Measurements from ENCODE around the gene DISP3. TPM values are rescaled to one million over a fixed set of nuclear protein-coding genes. Genes with fewer than 3 reads are reported as not detected.

DISP3 gene
- total and polyA plus RNA-seq, 9 of the 15 experiments (the other 6 are each of a cell fraction or from before 2014, with no cell fraction given): 0.03 to 0.19 (median 0.15) TPM; not detected in 5

DNA sequence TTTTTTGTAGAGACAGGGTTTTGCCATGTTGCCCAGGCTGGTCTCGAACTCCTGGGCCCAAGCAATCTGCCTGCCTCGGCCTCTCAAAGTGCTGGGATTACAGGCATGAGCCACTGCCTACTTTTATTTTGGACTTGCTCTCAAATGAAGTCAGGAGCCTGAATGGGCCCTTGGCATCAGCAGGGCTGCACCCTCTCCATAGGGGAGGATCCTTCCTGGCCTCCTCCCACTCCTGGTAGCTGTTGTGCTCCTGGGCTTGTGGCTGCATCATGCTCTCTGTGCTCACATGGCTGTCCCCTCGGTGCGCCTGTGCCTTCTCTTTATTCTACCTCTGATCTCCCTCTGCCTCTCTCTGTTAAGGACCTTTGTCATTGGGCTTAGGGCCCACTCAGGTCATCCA, 46.4 kb upstream of the DISP3 start:
- WGBS (ENCODE audit: insufficient coverage, low coverage, missing lambda C conversion rate): 0% methylated on average over 4 of the region's 4 CpGs
- ATAC-seq (no peak), FAIRE-seq (no peak), DNase-seq (ENCODE audit: extremely low read depth in 1 of 4, low spot score in 3 of 4) (no peak)
- no peak overlapping the region for H3K27ac ChIP-seq (ENCODE audit: extremely low read depth, low read depth, low read length)
- H3K4me1 ChIP-seq (replicated peaks in 1 of 2; ENCODE audit: control insufficient read depth in 2 of 2, insufficient read depth in 2 of 2, low read length in 2 of 2): no peaks in the 10 kb centered on the region
- 0 out of 2 replicates have a peak, but pooled peaks cover 15% of the 10 kb centered on the region for H4K20me1 ChIP-seq (replicated peaks; ENCODE audit: control insufficient read depth, insufficient read depth, low read length)
- no peak overlapping the region for H2AFZ ChIP-seq (ENCODE audit: low read depth, low read length)
- ChIA-PET CTCF (ENCODE audit: low intra/inter-chr PET ratio) (no interaction called here), POLR2A (no interaction called here)
- no peaks in the 10 kb centered on the region for H3K36me3 ChIP-seq (ENCODE audit: control insufficient read depth, insufficient read depth, low read length)
- TF ChIP-seq ZNF830 (CRISPR knock-in tag; IDR thresholded peaks at IDR 0.05): no peak
- TF ChIP-seq NCOA6 (IDR thresholded peaks at IDR 0.05): no peak
- no peak for TF ChIP-seq SAP30 (IDR thresholded peaks at IDR 0.05; ENCODE audit: borderline replicate concordance, insufficient read depth, low read depth, low read length, poor library complexity, severe bottlenecking)
- TF ChIP-seq ZNF561 (CRISPR knock-in tag; conservative IDR thresholded peaks at IDR 0.05): no peak
- no peak for TF ChIP-seq ZNF408 (CRISPR knock-in tag; IDR thresholded peaks at IDR 0.05; ENCODE audit: low read depth)
- no peak for TF ChIP-seq ZEB2 (IDR thresholded peaks at IDR 0.05)
- intact Hi-C loops (cut with micrococcal nuclease): no loop called here
- H3K4me3 ChIP-seq: no peak overlapping the region
- H3K9me1 ChIP-seq (ENCODE audit: control insufficient read depth, insufficient read depth, low read length): no peaks in the 10 kb centered on the region
- H3K9ac ChIP-seq (ENCODE audit: insufficient read depth in 1 of 2, low read depth in 2 of 2, low read length in 2 of 2): no peak overlapping the region
- no peak overlapping the region for H3K4me2 ChIP-seq (ENCODE audit: insufficient read depth, low read length)
- in situ Hi-C loops (cut with MboI): no loop called here
- no peaks in the 10 kb centered on the region for H3K79me2 ChIP-seq (ENCODE audit: control insufficient read depth, insufficient read depth, low read length)
- H3K27me3 ChIP-seq (ENCODE audit: control insufficient read depth in 2 of 2, insufficient read depth in 2 of 2, low read length in 2 of 2): peaks cover 39 to 89% of the 10 kb centered on the region in 2 experiments
- BruUV-seq (replicated peaks): no TSS peak
- H3K9me3 ChIP-seq (replicated peaks; ENCODE audit: control insufficient read depth, insufficient read depth, low read depth, low read length): no peaks in the 10 kb centered on the region

- ChIA-PET CTCF (ENCODE audit: low intra/inter-chr PET ratio) (no interaction called here), POLR2A (interaction anchor here (0.6 to 1.1 kb wide), 4 partner anchors 9 to 40 kb away, joined by 3 to 4 read pairs (median 4); no protein-coding TSS in a partner anchor)
- H3K4me2 ChIP-seq (ENCODE audit: insufficient read depth, low read length): no peak overlapping the region
- BruUV-seq (replicated peaks): no TSS peak
- no peaks in the 10 kb centered on the region for H3K79me2 ChIP-seq (ENCODE audit: control insufficient read depth, insufficient read depth, low read length)
- no peaks in the 10 kb centered on the region for H3K9me3 ChIP-seq (replicated peaks; ENCODE audit: control insufficient read depth, insufficient read depth, low read depth, low read length)
- no peak overlapping the region for H3K4me3 ChIP-seq
- in situ Hi-C loops (cut with MboI) (no loop called here), intact Hi-C loops (cut with micrococcal nuclease) (no loop called here)
- no peaks in the 10 kb centered on the region for H3K36me3 ChIP-seq (ENCODE audit: control insufficient read depth, insufficient read depth, low read length)
- ATAC-seq (no peak; the same call in 2 of the 3 replicates), DNase-seq (ENCODE audit: extremely low read depth in 1 of 4, low spot score in 3 of 4) (no peak), FAIRE-seq (no peak)
- H3K9ac ChIP-seq (ENCODE audit: insufficient read depth in 1 of 2, low read depth in 2 of 2, low read length in 2 of 2): no peak overlapping the region
- WGBS (ENCODE audit: insufficient coverage, low coverage, missing lambda C conversion rate): 0% methylated on average over 5 of the region's 5 CpGs
- no peaks in the 10 kb centered on the region for H3K4me1 ChIP-seq (replicated peaks in 1 of 2; ENCODE audit: control insufficient read depth in 2 of 2, insufficient read depth in 2 of 2, low read length in 2 of 2)
- TF ChIP-seq EZH2 (IDR thresholded peaks at IDR 0.05; ENCODE audit: borderline replicate concordance, low read depth, low read length): 0 out of 2 replicates have a peak, but pooled peaks have one; percentile 30
- TF ChIP-seq, protein P1, sequence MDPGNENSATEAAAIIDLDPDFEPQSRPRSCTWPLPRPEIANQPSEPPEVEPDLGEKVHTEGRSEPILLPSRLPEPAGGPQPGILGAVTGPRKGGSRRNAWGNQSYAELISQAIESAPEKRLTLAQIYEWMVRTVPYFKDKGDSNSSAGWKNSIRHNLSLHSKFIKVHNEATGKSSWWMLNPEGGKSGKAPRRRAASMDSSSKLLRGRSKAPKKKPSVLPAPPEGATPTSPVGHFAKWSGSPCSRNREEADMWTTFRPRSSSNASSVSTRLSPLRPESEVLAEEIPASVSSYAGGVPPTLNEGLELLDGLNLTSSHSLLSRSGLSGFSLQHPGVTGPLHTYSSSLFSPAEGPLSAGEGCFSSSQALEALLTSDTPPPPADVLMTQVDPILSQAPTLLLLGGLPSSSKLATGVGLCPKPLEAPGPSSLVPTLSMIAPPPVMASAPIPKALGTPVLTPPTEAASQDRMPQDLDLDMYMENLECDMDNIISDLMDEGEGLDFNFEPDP (CRISPR knock-in tag; IDR thresholded peaks at IDR 0.05): no peak
- H3K9me1 ChIP-seq (ENCODE audit: control insufficient read depth, insufficient read depth, low read length): no peaks in the 10 kb centered on the region
- no peak overlapping the region for H3K27ac ChIP-seq (ENCODE audit: extremely low read depth, low read depth, low read length)
- H3K27me3 ChIP-seq (ENCODE audit: control insufficient read depth in 2 of 2, insufficient read depth in 2 of 2, low read length in 2 of 2): peaks cover 40 to 84% of the 10 kb centered on the region in 2 experiments
- H2AFZ ChIP-seq (ENCODE audit: low read depth, low read length): no peak overlapping the region
- peaks cover 15% of the 10 kb centered on the region; the same call in 1 of the 2 replicates for H4K20me1 ChIP-seq (replicated peaks; ENCODE audit: control insufficient read depth, insufficient read depth, low read length)
Measured at GRCh38 chr1:11434501-11434900, 44.5 kb upstream of the DISP3 start.
